A673 (cell line): ENCODE measurements around the gene COMT. TPM values are rescaled to one million over a fixed set of nuclear protein-coding genes. Genes with fewer than 3 reads are reported as not detected.

Experiments used
- Bru-seq: library from RNA; stranded (reverse); fragments of 400-500 nt; gene quantifications from one replicate; lab custom pipeline; 2021; lab: Mats Ljungman, UMichigan
- BruChase-seq, 2 experiments: library from RNA; stranded (reverse); fragments of 400-500 nt; gene quantifications; one replicate each; lab custom pipeline; 2021; lab: Mats Ljungman, UMichigan
- BruUV-seq: library from RNA; stranded (reverse); fragments of 400-500 nt; replicated peaks from 2 replicates; lab custom pipeline; 2021; lab: Mats Ljungman, UMichigan
- CTCF ChIA-PET: fragments of 300-600 bp; sonication (Branson Sonifier 250); formaldehyde crosslinking; loops from one replicate; lab custom pipeline; 2022; ENCODE audit warnings: antibody characterized with exemption; lab: Charles Lee
- POLR2A ChIA-PET: fragments of 300-600 bp; sonication (Branson Sonifier 250); formaldehyde crosslinking; loops from one replicate; lab custom pipeline; 2022; ENCODE audit warnings: antibody characterized with exemption; ENCODE audit not compliant: low non-redundant PET; lab: Charles Lee
- DNase-seq: peaks from one replicate; pipeline ENCODE4 v3.0.0-alpha.2; 2015; ENCODE audit warnings: low spot score
- H3K27ac ChIP-seq: fragments of 200-600 bp; sonication (generic); 2 replicates; pipeline ENCODE4 v1.5.1; 2016; ENCODE audit warnings: mixed run types, low read depth, mild to moderate bottlenecking, mixed read lengths, antibody characterized with exemption, low read length; ENCODE audit not compliant: poor library complexity, severe bottlenecking
- H3K27me3 ChIP-seq: fragments of 200-600 bp; sonication (generic); replicated peaks from 2 replicates; pipeline ENCODE4 v1.6.1; 2017; ENCODE audit warnings: mixed run types, low read depth, mild to moderate bottlenecking, mixed read lengths, antibody characterized with exemption, low read length; ENCODE audit not compliant: insufficient read depth, poor library complexity
- H3K36me3 ChIP-seq: fragments of 200-600 bp; sonication (generic); 2 replicates; pipeline ENCODE4 v1.6.1; 2016; ENCODE audit warnings: mixed run types, mild to moderate bottlenecking, mixed read lengths, antibody characterized with exemption, low read length; ENCODE audit not compliant: insufficient read depth, poor library complexity, severe bottlenecking
- H3K4me1 ChIP-seq: fragments of 200-600 bp; sonication (generic); 2 replicates; pipeline ENCODE4 v1.6.1; 2017; ENCODE audit warnings: mixed run types, mild to moderate bottlenecking, mixed read lengths, antibody characterized with exemption, low read length; ENCODE audit not compliant: insufficient read depth, poor library complexity, severe bottlenecking
- H3K4me3 ChIP-seq: fragments of 200-600 bp; sonication (generic); 2 replicates; pipeline ENCODE4 v1.5.1; 2016; ENCODE audit warnings: low read depth, mixed run types, mild to moderate bottlenecking, mixed read lengths, low read length; ENCODE audit not compliant: poor library complexity, severe bottlenecking
- H3K9me3 ChIP-seq: fragments of 200-600 bp; sonication (generic); 2 replicates; pipeline ENCODE4 v1.6.1; 2016; ENCODE audit warnings: mixed run types, low read depth, mild to moderate bottlenecking, mixed read lengths, antibody characterized with exemption, low read length; ENCODE audit not compliant: poor library complexity, severe bottlenecking
- EZH2 ChIP-seq: fragments of 200-600 bp; sonication (generic); IDR thresholded peaks from 2 replicates; pipeline ENCODE4 v1.6.1; 2017; ENCODE audit warnings: borderline replicate concordance, low read depth, mild to moderate bottlenecking, mixed read lengths, antibody characterized with exemption, low read length; ENCODE audit not compliant: poor library complexity, severe bottlenecking
- intact Hi-C: fragments of 100-400 bp; cut with micrococcal nuclease; formaldehyde crosslinking; loops from one replicate; pipeline ENCODE4 v1.10.0; 2022; ENCODE audit not compliant: unreplicated experiment
- long read RNA-seq: library from polyadenylated mRNA; stranded (forward); transcript quantifications from one replicate; pipeline ENCODE4 v2.0.0, GENCODE V29; 2022
- total RNA-seq: library from RNA; stranded (reverse); gene quantifications from 2 replicates; pipeline ENCODE4 v1.2.3, GENCODE V29; 2021
- TF ChIP-seq, protein P1 (sequence below): fragments of 300-800, 200-600 bp; sonication (generic); conservative IDR thresholded peaks from 2 replicates; pipeline ENCODE4 v1.5.1; 2017; ENCODE audit warnings: low read depth, mild to moderate bottlenecking, antibody characterized with exemption, low read length, moderate library complexity, mixed read lengths

COMT gene
- total RNA-seq, result 87.8 and 98.6 TPM in 2 replicates
- Bru-seq, nascent RNA, result percentile 75 among the genes with signal in this experiment
- percentile 80 among the genes with signal in this experiment for BruChase-seq, experiment 1, labeled RNA remaining after a 2-hour chase
- BruChase-seq, experiment 2, labeled RNA remaining after a 6-hour chase, result percentile 89 among the genes with signal in this experiment
- long read RNA-seq, transcript COMT-204 (6 exons, 1,548 nt), result minor isoform, 7 of 176 reads
- long read RNA-seq, transcript COMT-202 (6 exons, 2,437 nt), result major isoform, 151 of 176 reads
- long read RNA-seq, partial matches to known transcripts, result 6 of 176 reads
- long read RNA-seq, other reads (novel, unspliced or antisense), result 11 of 176 reads

DNA sequence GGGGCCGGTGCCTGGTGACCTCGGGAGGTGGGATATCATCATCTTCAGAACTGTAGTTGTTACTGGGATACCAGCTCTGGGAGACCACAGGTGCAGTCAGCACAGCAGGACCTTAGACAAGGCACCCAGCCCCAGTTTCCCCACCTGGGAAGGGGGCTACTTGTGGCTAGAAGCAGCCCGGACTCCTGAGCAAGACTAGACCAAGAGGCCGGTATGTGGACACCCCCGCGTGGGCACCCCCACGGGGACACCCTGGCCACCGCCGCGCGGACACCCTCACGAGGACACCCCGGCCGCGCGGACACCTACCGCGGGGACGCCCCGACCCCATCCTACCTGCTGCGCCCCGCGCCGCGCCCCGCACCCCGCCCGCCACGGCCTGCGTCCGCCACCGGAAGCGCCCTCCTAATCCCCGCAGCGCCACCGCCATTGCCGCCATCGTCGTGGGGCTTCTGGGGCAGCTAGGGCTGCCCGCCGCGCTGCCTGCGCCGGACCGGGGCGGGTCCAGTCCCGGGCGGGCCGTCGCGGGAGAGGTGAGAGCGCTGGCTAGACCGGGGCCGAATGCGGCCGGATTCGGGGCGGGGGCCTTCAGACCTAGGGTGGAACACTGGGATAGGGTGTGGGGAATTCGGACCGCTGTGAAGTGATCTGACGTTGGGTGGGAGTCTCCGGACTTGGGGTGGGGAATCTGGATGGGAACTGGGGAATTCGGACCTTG, at the start of gene COMT, which contains the start of gene TXNRD2:
TSS of gene COMT (plus strand) at position 408 of the 718 bp plus-strand sequence. CDS start 20,755 bp downstream, outside the sequence.
TSS of gene TXNRD2 (minus strand) at position 454 of the 718 bp plus-strand sequence. CDS start at position 439, 15 bp downstream.
- Histone ChIP-seq H3K4me3 (peak within 1 kb of the TSS; percentile 81), H3K27ac (peak within 1 kb of the TSS; percentile 98), H3K36me3 (no peaks in the 10 kb centered on the region), H3K27me3 (no peaks in the 10 kb centered on the region), H3K4me1 (peaks cover 29% of the 10 kb centered on the region), H3K9me3 (no peaks in the 10 kb centered on the region)
- ChIA-PET CTCF (interaction anchor here (0.5 to 2.9 kb wide), 2 partner anchors 12 to 211 kb away, joined by 4 to 22 read pairs; no protein-coding TSS in a partner anchor), POLR2A (interaction anchor here (1.0 kb wide), 1 partner anchor 193 kb away, joined by 3 read pairs; no protein-coding TSS in a partner anchor)
- BruUV-seq, result no TSS peak
- intact Hi-C loops, result no loop called here
- no peak for TF ChIP-seq EZH2
- TF ChIP-seq, protein P1, sequence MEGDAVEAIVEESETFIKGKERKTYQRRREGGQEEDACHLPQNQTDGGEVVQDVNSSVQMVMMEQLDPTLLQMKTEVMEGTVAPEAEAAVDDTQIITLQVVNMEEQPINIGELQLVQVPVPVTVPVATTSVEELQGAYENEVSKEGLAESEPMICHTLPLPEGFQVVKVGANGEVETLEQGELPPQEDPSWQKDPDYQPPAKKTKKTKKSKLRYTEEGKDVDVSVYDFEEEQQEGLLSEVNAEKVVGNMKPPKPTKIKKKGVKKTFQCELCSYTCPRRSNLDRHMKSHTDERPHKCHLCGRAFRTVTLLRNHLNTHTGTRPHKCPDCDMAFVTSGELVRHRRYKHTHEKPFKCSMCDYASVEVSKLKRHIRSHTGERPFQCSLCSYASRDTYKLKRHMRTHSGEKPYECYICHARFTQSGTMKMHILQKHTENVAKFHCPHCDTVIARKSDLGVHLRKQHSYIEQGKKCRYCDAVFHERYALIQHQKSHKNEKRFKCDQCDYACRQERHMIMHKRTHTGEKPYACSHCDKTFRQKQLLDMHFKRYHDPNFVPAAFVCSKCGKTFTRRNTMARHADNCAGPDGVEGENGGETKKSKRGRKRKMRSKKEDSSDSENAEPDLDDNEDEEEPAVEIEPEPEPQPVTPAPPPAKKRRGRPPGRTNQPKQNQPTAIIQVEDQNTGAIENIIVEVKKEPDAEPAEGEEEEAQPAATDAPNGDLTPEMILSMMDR, result no peak
- peak; percentile 78 for DNase-seq

DNA sequence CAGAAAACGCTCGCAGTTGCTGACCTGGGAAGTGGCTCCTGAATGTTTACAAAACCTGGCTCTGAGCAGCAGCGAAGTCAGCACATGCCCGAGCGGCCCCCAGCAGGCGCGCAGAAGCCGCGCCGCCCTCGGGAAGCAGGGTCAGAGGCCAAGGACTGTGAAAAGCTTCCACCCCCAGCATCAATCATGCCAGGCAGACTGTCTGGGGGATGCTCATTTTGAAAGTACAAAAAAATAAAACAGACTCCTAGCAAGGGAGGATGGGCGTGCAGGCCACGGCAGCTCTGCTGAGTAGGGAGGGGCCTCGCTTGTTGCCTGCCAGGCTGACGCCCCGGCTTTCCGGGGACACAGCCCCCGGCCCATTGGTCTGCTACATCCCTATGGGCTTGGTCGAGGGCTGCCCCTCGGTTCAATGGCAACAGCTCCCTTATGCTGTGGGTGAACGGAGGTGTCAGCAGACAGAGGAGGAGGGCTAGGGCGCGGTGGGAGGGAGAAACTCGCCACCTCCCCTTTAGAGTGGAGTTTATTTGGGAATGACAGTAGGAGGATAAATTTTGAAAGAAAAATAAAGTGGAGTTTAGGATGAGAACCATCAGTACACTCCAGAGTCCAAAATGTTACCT, 49.2 kb upstream of the COMT start:
- ChIA-PET POLR2A (no interaction called here), CTCF (interaction anchor here (0.5 kb wide), 1 partner anchor 157 kb away, joined by 7 read pairs; no protein-coding TSS in a partner anchor)
- Histone ChIP-seq H3K4me1 (peaks cover 46% of the 10 kb centered on the region), H3K27me3 (no peaks in the 10 kb centered on the region), H3K9me3 (no peaks in the 10 kb centered on the region), H3K4me3 (no peak overlapping the region), H3K27ac (peak overlapping the region; percentile 82), H3K36me3 (no peaks in the 10 kb centered on the region)
- BruUV-seq, result no TSS peak
- TF ChIP-seq, protein P1, result no peak
- TF ChIP-seq EZH2, result no peak
- intact Hi-C loops, result no loop called here
- no peak for DNase-seq

GRCh38 chr22:19892925-19893324, 48.6 kb upstream of the COMT start:
- no TSS peak for BruUV-seq

More at GRCh38 chr22:19892925-19893324, 48.6 kb upstream of the COMT start:
- peaks cover 40% of the 10 kb centered on the region for H3K4me1 ChIP-seq
- peak overlapping the region; percentile 82 for H3K27ac ChIP-seq
- no peak for TF ChIP-seq EZH2
- TF ChIP-seq, protein P1, result no peak
- ChIA-PET CTCF (no interaction called here), POLR2A (no interaction called here)
- no peaks in the 10 kb centered on the region for H3K27me3 ChIP-seq
- intact Hi-C loops, result no loop called here
- no peak overlapping the region for H3K4me3 ChIP-seq
- no peak for DNase-seq
- no peaks in the 10 kb centered on the region for H3K9me3 ChIP-seq
- no peaks in the 10 kb centered on the region for H3K36me3 ChIP-seq
